ENCODE measurements around the gene TLL1.

The TLL1 gene

DNA sequence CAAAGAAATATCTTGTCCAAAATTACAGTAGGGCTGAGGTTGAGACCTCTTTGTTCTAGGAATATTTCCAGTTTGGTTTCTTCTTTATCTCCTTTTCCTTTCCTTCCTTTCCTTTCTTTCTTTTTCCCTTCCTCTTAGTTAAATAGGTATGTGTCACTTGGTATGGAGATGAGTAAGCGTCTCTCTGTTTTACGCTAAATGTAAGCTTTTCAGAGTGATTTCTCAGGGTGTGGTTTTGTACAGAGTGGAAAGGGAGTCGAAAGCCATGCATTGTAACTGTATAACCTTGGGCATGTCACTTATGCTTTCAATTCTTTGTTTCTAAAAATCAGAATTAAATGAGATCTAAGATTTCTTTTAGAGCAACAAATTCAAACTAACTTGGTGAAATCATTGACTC lies 54.8 kb downstream of the TLL1 start:
- Mint-ChIP-seq H3K4me1 (ENCODE audit: low read depth) (no peaks in the 10 kb centered on the region), H3K36me3 (no peaks in the 10 kb centered on the region), H3K9me3 (ENCODE audit: low read depth) (no peaks in the 10 kb centered on the region), H3K27ac (no peak overlapping the region), H3K4me3 (no peak overlapping the region), H3K27me3 (no peaks in the 10 kb centered on the region)

DNA sequence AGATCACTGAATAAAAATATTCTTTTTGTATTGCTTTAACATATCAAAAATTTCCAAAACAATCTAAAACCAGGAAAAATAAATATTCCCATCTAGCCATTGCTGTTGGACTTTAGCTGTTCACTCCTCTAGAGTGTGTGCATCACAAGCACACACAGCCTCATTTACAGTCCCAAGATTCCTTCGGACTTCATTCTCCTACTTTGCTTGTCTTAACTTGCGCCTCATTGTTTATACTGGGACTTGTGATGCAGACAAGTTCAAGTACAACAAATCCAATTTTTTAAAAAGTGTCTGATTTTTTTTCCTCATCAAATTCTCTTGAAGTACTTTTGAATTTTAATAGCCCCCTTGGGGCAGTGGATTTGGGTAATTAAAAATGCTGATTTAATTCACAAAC lies 55.6 kb downstream of the TLL1 start:
- Mint-ChIP-seq H3K27me3 (no peaks in the 10 kb centered on the region), H3K36me3 (no peaks in the 10 kb centered on the region), H3K27ac (no peak overlapping the region), H3K4me3 (no peak overlapping the region), H3K9me3 (ENCODE audit: low read depth) (no peaks in the 10 kb centered on the region), H3K4me1 (ENCODE audit: low read depth) (no peaks in the 10 kb centered on the region)

DNA sequence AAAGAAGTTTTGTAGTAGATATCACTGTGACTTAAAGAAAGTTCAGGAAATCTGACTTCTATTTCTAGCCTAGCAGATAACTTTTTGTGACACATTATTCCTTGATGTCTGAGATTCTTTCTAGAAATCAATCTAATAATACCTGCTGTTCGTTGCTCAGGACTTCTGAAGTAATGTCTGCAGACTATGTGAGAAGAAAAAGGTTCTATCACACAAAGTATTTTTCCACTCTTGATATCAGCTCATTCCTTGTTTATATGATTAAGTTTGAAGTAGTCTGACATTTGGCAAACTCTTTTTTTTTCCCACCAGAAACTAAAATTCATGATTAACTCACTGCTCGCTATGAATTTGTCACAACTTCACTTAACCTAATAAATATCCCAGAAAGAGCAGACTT lies 56.6 kb downstream of the TLL1 start:
- H3K27me3 Mint-ChIP-seq: no peaks in the 10 kb centered on the region
- no peaks in the 10 kb centered on the region for H3K36me3 Mint-ChIP-seq
- no peaks in the 10 kb centered on the region for H3K9me3 Mint-ChIP-seq (ENCODE audit: low read depth)
- no peak overlapping the region for H3K27ac Mint-ChIP-seq
- H3K4me3 Mint-ChIP-seq: no peak overlapping the region
- no peaks in the 10 kb centered on the region for H3K4me1 Mint-ChIP-seq (ENCODE audit: low read depth)

DNA sequence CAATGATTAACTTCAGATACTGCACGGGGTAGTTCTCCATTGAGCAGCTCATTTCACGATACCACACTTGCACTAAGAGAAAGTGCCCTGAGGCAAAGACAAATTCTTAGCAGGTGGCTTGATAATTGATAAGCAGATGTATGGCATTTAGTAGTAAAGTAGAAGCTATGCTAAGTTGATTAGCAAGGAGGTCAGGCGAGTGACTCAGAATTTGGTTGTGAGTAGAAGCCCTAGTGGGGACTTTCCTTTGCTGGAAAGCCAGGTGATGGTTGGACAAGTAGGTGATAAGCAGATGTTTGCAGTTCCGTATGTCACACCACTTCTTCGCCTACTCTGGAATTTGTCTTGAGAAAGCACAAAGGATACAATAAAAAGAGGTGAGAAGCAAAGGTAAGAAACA lies 58.7 kb downstream of the TLL1 start:
- H3K4me3 Mint-ChIP-seq: no peak overlapping the region
- H3K9me3 Mint-ChIP-seq (ENCODE audit: low read depth): no peaks in the 10 kb centered on the region
- no peak overlapping the region for H3K27ac Mint-ChIP-seq
- no peaks in the 10 kb centered on the region for H3K27me3 Mint-ChIP-seq
- H3K4me1 Mint-ChIP-seq (ENCODE audit: low read depth): no peaks in the 10 kb centered on the region
- H3K36me3 Mint-ChIP-seq: no peaks in the 10 kb centered on the region

DNA sequence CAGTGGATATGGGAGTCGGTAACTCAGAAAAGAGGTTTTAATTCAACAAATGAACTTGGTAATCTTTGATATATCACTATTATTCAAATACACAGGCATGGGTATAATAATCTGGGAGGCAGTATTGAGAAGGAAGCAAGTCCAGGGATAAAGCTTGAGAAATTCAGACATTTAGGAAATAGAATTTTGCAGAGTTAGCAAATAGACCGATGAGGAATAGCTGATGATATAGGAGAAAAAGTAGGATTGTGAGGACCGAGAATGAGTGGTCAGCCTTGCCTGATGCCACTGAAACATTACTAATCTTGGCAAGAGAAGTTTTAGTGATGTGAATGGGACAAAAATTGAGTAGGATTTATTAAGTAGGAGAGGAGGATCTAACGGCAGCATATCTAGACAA lies 71.9 kb downstream of the TLL1 start:
- H3K4me1 Mint-ChIP-seq (ENCODE audit: low read depth): no peaks in the 10 kb centered on the region
- no peaks in the 10 kb centered on the region for H3K9me3 Mint-ChIP-seq (ENCODE audit: low read depth)
- H3K27ac Mint-ChIP-seq: no peak overlapping the region
- H3K4me3 Mint-ChIP-seq: no peak overlapping the region
- no peaks in the 10 kb centered on the region for H3K36me3 Mint-ChIP-seq
- no peaks in the 10 kb centered on the region for H3K27me3 Mint-ChIP-seq

DNA sequence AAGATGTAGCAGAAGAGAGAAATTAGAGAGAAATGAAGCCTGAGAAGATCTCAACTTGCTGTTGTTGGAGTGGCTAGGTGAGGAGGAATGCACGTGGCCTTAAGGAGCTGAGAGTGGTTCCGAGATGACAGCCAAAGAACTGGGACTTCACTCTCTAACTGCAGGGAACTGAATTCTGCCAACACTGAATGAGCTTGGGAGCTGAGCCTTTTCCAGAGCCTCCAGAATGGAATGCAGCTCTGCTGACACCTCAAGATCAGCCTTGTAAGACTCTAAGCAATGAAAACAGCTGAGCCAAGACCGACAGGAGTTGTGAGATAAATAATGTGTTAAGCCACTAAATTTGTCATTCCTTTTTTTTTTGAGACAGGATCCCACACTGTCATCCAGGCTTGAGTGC lies 73.0 kb downstream of the TLL1 start:
- Mint-ChIP-seq H3K36me3 (no peaks in the 10 kb centered on the region), H3K4me3 (no peak overlapping the region), H3K27ac (no peak overlapping the region), H3K4me1 (ENCODE audit: low read depth) (no peaks in the 10 kb centered on the region), H3K27me3 (no peaks in the 10 kb centered on the region), H3K9me3 (ENCODE audit: low read depth) (no peaks in the 10 kb centered on the region)

DNA sequence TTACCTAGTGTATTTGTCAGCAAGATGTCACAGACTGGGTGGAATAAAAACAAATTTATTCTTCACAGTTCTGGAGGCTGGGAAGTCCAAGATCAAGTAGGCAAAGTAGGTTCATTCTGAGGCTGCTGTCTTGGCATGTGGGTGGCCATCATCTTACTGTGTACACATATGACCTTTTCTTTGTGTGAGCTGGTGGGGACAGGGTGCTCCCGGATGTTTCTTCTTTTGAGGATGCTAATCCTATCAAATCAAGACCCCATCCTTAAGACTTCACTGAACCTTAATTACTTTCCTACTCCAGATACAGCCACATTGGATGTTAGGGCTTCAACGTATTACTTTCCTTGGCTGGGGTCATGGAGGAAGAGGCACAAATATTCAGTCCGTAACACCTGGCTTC lies 74.0 kb downstream of the TLL1 start:
- no peaks in the 10 kb centered on the region for H3K27me3 Mint-ChIP-seq
- no peak overlapping the region for H3K4me3 Mint-ChIP-seq
- no peaks in the 10 kb centered on the region for H3K9me3 Mint-ChIP-seq (ENCODE audit: low read depth)
- H3K36me3 Mint-ChIP-seq: no peaks in the 10 kb centered on the region
- no peak overlapping the region for H3K27ac Mint-ChIP-seq
- H3K4me1 Mint-ChIP-seq (ENCODE audit: low read depth): no peaks in the 10 kb centered on the region

DNA sequence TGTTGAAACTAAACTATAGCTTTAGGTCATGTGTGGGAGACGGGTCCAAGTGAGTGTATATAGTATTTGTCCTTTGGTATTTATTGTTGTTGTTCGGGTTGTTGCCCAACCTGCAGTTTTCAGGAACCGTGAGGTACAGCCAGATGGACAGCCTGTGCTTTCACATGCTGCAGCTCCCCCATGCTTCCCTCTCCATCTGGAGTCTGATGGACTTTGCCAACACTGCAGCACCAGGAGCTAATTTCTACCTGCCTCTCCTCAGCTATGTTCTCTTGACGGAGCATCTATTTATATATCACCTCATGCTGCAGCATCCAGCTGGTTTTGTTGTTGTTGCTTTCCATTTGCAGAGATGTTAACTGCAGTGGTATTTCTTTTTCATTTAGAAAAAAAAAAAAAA lies 80.1 kb downstream of the TLL1 start:
- Mint-ChIP-seq H3K9me3 (ENCODE audit: low read depth) (peaks cover 12% of the 10 kb centered on the region), H3K36me3 (no peaks in the 10 kb centered on the region), H3K27ac (no peak overlapping the region), H3K27me3 (no peaks in the 10 kb centered on the region), H3K4me3 (no peak overlapping the region), H3K4me1 (ENCODE audit: low read depth) (no peaks in the 10 kb centered on the region)

DNA sequence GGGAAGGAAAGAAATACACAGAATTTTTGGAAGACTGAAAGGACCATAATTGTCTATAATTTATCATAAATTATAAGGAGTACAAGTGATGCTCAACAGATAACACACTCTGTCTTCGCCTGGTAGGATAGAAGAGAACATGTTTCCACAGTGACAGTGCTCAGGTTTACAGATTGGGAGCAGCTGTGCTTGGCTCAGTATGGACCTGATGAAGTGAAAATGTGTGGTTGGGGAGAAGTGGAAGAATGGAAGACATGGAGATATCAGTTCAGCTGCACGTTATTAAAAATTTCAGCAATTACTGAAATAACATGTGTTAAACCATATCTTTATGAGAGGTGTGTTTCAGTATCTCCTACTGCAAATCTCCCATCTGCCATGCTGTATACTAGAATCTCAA lies 90.6 kb downstream of the TLL1 start:
- H3K4me1 Mint-ChIP-seq (ENCODE audit: low read depth): no peaks in the 10 kb centered on the region
- peaks cover 14% of the 10 kb centered on the region for H3K9me3 Mint-ChIP-seq (ENCODE audit: low read depth)
- no peak overlapping the region for H3K4me3 Mint-ChIP-seq
- no peaks in the 10 kb centered on the region for H3K27me3 Mint-ChIP-seq
- H3K27ac Mint-ChIP-seq: no peak overlapping the region
- no peaks in the 10 kb centered on the region for H3K36me3 Mint-ChIP-seq

DNA sequence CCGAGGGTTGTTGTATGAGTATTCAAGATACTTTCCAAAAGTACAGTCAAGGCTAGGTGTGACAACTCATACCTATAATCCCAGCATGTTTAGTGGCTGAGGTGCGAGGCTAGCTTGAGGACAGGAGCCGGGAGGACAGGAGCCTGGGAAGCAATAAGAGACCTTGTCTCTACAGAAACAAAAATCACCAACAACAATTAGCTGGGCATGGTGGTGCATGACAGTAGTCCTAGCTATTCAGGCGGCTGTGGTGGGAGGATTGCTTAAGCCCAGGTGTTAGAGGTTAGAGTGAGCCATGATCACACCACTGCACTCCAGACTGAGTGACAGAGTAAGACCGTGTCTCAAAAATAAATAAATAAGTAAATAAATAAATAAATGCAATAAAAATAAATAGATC lies 91.6 kb downstream of the TLL1 start:
- H3K27me3 Mint-ChIP-seq: no peaks in the 10 kb centered on the region
- no peaks in the 10 kb centered on the region for H3K4me1 Mint-ChIP-seq (ENCODE audit: low read depth)
- H3K36me3 Mint-ChIP-seq: no peaks in the 10 kb centered on the region
- no peak overlapping the region for H3K4me3 Mint-ChIP-seq
- H3K27ac Mint-ChIP-seq: no peak overlapping the region
- H3K9me3 Mint-ChIP-seq (ENCODE audit: low read depth): peaks cover 10% of the 10 kb centered on the region

DNA sequence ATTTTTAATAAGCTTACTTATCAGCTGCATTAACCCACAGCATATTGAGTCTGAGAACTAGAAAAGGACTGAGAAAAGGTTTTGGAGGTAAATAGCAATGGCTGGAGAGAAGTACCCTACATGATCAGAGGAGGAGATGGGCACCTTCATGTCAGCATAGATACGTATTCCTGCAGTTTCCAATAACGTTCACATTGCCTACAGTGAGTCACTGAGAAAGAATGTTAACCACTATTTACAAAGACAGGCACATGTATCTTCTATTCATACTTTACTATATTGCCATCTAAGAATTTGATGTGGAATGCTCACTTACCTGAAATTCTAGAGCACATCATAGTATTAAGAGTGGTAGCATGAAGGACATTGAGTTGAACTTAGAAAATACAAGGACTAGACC lies 92.5 kb downstream of the TLL1 start:
- Mint-ChIP-seq H3K4me1 (ENCODE audit: low read depth) (no peaks in the 10 kb centered on the region), H3K9me3 (ENCODE audit: low read depth) (peaks cover 10% of the 10 kb centered on the region), H3K4me3 (no peak overlapping the region), H3K36me3 (no peaks in the 10 kb centered on the region), H3K27ac (no peak overlapping the region), H3K27me3 (no peaks in the 10 kb centered on the region)

DNA sequence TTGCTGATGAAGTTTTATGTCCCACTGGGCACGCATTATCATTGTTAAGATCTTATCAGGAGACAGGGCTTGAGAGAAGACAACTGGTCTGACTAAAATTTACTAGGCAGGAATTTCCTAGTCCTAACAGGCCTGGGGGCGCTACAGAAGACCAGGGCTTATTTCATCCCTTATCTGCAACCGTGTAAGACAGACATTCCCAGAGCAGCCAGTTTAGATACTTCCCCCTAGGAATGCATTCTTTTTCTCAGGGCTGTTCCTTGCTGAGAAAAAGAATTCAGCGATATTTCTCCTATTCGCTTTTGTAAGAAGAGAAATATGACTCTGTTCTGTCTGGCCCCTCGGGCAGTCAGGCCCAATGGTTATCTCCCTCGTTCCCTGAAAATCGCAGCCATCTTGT lies 93.8 kb downstream of the TLL1 start:
- H3K27ac Mint-ChIP-seq: no peak overlapping the region
- no peaks in the 10 kb centered on the region for H3K36me3 Mint-ChIP-seq
- H3K4me3 Mint-ChIP-seq: no peak overlapping the region
- no peaks in the 10 kb centered on the region for H3K4me1 Mint-ChIP-seq (ENCODE audit: low read depth)
- peaks cover 2% of the 10 kb centered on the region for H3K9me3 Mint-ChIP-seq (ENCODE audit: low read depth)
- no peaks in the 10 kb centered on the region for H3K27me3 Mint-ChIP-seq

DNA sequence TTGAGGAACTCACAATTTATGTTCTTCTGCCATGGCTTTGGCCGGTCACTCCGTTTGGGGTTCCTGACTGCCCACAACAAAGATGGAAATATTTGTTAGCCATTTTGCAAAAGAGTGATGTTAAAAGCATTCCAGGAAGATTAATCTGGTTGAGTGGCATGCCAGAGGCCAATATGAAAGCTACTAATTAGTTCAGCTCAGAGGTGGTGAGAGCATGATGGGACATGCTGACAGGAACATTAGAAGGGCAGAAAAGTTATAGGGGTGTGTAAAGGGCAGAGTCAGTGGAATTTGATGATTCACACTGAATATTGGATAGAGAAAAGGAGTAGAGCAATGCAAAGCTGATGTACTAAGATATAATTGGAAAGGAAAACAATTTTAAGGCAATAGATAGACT lies 94.4 kb downstream of the TLL1 start:
- Mint-ChIP-seq H3K27ac (no peak overlapping the region), H3K4me3 (no peak overlapping the region), H3K9me3 (ENCODE audit: low read depth) (no peaks in the 10 kb centered on the region), H3K4me1 (ENCODE audit: low read depth) (no peaks in the 10 kb centered on the region), H3K27me3 (no peaks in the 10 kb centered on the region), H3K36me3 (no peaks in the 10 kb centered on the region)

DNA sequence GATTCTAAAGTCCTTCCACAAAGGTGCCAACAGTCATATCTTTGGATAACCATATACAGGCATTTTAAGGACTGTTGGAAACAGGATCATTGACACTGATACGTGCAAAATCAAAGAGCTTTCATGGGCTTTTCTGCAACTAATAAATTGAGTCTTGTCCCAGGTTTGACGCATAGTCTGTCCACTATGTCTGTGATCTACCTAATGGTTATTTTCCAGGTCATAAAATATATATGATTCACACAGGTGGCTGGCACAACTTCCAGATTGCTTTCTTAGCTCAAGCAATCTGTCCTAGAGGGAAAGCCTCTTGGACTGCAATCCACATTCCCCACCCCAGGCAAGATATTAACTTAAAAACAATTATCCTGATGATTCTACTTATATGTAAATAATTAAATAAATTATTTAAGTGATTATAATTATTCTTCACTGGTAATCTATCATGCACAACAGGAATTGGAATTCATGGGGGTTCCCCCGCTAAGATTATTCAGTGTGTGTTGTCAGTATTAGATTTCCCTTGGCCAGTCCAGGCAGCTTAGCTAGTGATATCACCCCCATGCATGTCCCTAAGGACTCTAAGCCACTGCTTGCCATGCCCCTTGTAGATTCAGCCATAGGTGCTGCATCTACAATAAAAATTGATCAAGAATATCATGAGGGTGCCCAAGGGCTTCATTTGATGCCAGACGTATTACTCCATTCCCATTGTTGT lies 97.8 kb downstream of the TLL1 start:
- Mint-ChIP-seq H3K4me3 (no peak overlapping the region), H3K27me3 (no peaks in the 10 kb centered on the region), H3K9me3 (ENCODE audit: low read depth) (no peaks in the 10 kb centered on the region), H3K27ac (no peak overlapping the region), H3K4me1 (ENCODE audit: low read depth) (no peaks in the 10 kb centered on the region), H3K36me3 (no peaks in the 10 kb centered on the region)

DNA sequence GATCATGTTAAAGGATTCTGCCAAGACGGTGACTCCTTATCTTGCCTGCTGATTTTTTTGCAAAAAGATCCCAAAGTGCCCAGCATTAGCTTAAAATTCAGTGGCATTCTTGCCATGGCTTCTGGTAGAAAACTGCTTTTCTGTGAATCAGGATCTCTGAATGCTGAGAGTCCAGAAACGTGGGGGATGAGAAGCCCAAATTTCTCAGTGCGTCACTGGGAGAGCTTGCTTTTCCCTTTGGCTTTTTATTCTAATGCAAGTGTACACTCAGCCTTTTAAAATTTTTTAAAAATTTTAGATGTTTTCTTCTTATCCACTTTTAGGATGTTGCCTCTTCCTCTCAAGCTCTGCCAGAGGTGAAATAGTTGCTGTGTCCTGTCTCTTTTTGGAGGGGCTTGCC lies 98.4 kb downstream of the TLL1 start:
- Mint-ChIP-seq H3K4me3 (no peak overlapping the region), H3K4me1 (ENCODE audit: low read depth) (no peaks in the 10 kb centered on the region), H3K9me3 (ENCODE audit: low read depth) (no peaks in the 10 kb centered on the region), H3K36me3 (no peaks in the 10 kb centered on the region), H3K27me3 (no peaks in the 10 kb centered on the region), H3K27ac (no peak overlapping the region)

DNA sequence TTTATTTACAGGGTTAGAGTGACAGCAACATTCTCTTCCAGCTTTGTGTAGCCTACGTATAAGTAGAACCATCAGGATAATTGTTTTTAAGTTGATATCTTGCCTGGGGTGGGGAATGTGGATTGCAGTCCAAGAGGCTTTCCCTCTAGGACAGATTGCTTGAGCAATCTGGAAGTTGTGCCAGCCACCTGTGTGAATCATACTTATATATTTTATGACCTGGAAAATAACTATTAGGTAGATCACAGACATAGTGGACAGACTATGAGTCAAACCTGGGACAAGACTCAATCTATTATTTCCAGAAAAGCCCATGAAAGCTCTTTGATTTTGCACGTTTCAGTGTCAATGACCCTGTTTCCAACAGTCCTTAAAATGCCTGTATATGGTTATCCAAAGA lies 98.9 kb downstream of the TLL1 start:
- Mint-ChIP-seq H3K27ac (no peak overlapping the region), H3K36me3 (no peaks in the 10 kb centered on the region), H3K4me3 (no peak overlapping the region), H3K9me3 (ENCODE audit: low read depth) (no peaks in the 10 kb centered on the region), H3K4me1 (ENCODE audit: low read depth) (no peaks in the 10 kb centered on the region), H3K27me3 (no peaks in the 10 kb centered on the region)
